ENCODE results near the gene ANKRD11.
A peak's percentile ranks its signal among the peaks of the same experiment; 100 is the strongest.

ANKRD11 gene

GRCh38 chr16:89361751-89362539 lies 128.4 kb downstream of the ANKRD11 start:
- peaks cover 71% of the 10 kb centered on the region for H3K4me1 ChIP-seq (ENCODE audit: control insufficient read depth, low read length)
- H3K4me3 ChIP-seq (ENCODE audit: low read length): no peak overlapping the region
- no peaks in the 10 kb centered on the region for H3K27me3 ChIP-seq (ENCODE audit: control insufficient read depth, low read length)
- H3K36me3 ChIP-seq (ENCODE audit: control insufficient read depth, low read length): peaks cover 34% of the 10 kb centered on the region
- H4K20me1 ChIP-seq (ENCODE audit: control insufficient read depth, insufficient read depth, low read depth, low read length): peaks cover 67% of the 10 kb centered on the region
- H3K4me2 ChIP-seq (ENCODE audit: low read length): peak overlapping the region; percentile 18
- H3K79me2 ChIP-seq (ENCODE audit: control insufficient read depth, low read length): peaks cover 99% of the 10 kb centered on the region
- H3K9me3 ChIP-seq (ENCODE audit: control insufficient read depth, insufficient read depth, low read length): no peaks in the 10 kb centered on the region
- H3K9me2 ChIP-seq (replicated peaks; ENCODE audit: control insufficient read depth, low read length): no peaks in the 10 kb centered on the region
- TF ChIP-seq EZH2phosphoT487 (IDR thresholded peaks at IDR 0.05; ENCODE audit: borderline replicate concordance, low read length) (no peak), CTCF (IDR thresholded peaks at IDR 0.05; ENCODE audit: low read depth, low read length, poor library complexity, severe bottlenecking) (no peak)
- H3K27ac ChIP-seq (ENCODE audit: low read depth, low read length): no peak overlapping the region
- H3F3A ChIP-seq (ENCODE audit: control insufficient read depth, insufficient read depth): peaks cover 3% of the 10 kb centered on the region; the same call in 1 of the 2 replicates

- Histone ChIP-seq H3K4me1 (ENCODE audit: control insufficient read depth, low read length) (peaks cover 71% of the 10 kb centered on the region), H3K27ac (ENCODE audit: low read depth, low read length) (no peak overlapping the region), H3K36me3 (ENCODE audit: control insufficient read depth, low read length) (peaks cover 30% of the 10 kb centered on the region), H3K9me3 (ENCODE audit: control insufficient read depth, insufficient read depth, low read length) (no peaks in the 10 kb centered on the region), H3K27me3 (ENCODE audit: control insufficient read depth, low read length) (no peaks in the 10 kb centered on the region), H3K9me2 (replicated peaks; ENCODE audit: control insufficient read depth, low read length) (no peaks in the 10 kb centered on the region), H3K4me3 (ENCODE audit: low read length) (no peak overlapping the region), H3K79me2 (ENCODE audit: control insufficient read depth, low read length) (peaks cover 97% of the 10 kb centered on the region), H3F3A (ENCODE audit: control insufficient read depth, insufficient read depth) (peaks cover 3% of the 10 kb centered on the region; the same call in 1 of the 2 replicates), H3K4me2 (ENCODE audit: low read length) (peak overlapping the region; percentile 18), H4K20me1 (ENCODE audit: control insufficient read depth, insufficient read depth, low read depth, low read length) (peaks cover 62% of the 10 kb centered on the region)
- no peak for TF ChIP-seq CTCF (IDR thresholded peaks at IDR 0.05; ENCODE audit: low read depth, low read length, poor library complexity, severe bottlenecking)
- TF ChIP-seq EZH2phosphoT487 (IDR thresholded peaks at IDR 0.05; ENCODE audit: borderline replicate concordance, low read length): no peak
Observed at GRCh38 chr16:89360760-89361435, 129.5 kb downstream of the ANKRD11 start.

GRCh38 chr16:89359264-89360147 lies 130.9 kb downstream of the ANKRD11 start:
- H3K9me3 ChIP-seq (ENCODE audit: control insufficient read depth, insufficient read depth, low read length): no peaks in the 10 kb centered on the region
- H4K20me1 ChIP-seq (ENCODE audit: control insufficient read depth, insufficient read depth, low read depth, low read length): peaks cover 51% of the 10 kb centered on the region
- TF ChIP-seq CTCF (IDR thresholded peaks at IDR 0.05; ENCODE audit: low read depth, low read length, poor library complexity, severe bottlenecking) (no peak), EZH2phosphoT487 (IDR thresholded peaks at IDR 0.05; ENCODE audit: borderline replicate concordance, low read length) (no peak)
- H3K9me2 ChIP-seq (replicated peaks; ENCODE audit: control insufficient read depth, low read length): no peaks in the 10 kb centered on the region
- H3K27ac ChIP-seq (ENCODE audit: low read depth, low read length): no peak overlapping the region
- H3K27me3 ChIP-seq (ENCODE audit: control insufficient read depth, low read length): no peaks in the 10 kb centered on the region
- H3F3A ChIP-seq (ENCODE audit: control insufficient read depth, insufficient read depth): peaks cover 2% of the 10 kb centered on the region; the same call in 1 of the 2 replicates
- H3K4me3 ChIP-seq (ENCODE audit: low read length): no peak overlapping the region
- peaks cover 97% of the 10 kb centered on the region for H3K79me2 ChIP-seq (ENCODE audit: control insufficient read depth, low read length)
- H3K36me3 ChIP-seq (ENCODE audit: control insufficient read depth, low read length): peaks cover 30% of the 10 kb centered on the region
- H3K4me1 ChIP-seq (ENCODE audit: control insufficient read depth, low read length): peaks cover 63% of the 10 kb centered on the region
- peak overlapping the region; percentile 28 for H3K4me2 ChIP-seq (ENCODE audit: low read length)

All from DOHH2 (cell line).